ENCODE results near the gene RAB34. TPM values are rescaled to one million over a fixed set of nuclear protein-coding genes. Genes with fewer than 3 reads are reported as not detected.
A peak's percentile ranks its signal among the peaks of the same experiment; 100 is the strongest.

The RAB34 gene
- total RNA-seq, 1 donor from 2014 or later: 128 TPM

GRCh38 chr17:28741358-28742349 is 24.0 kb upstream of the RAB34 start:
- Mint-ChIP-seq H3K9me3 (ENCODE audit: low read depth) (no peaks in the 10 kb centered on the region), H3K36me3 (ENCODE audit: low read depth) (no peaks in the 10 kb centered on the region), H3K4me1 (ENCODE audit: low read depth) (peaks cover 21% of the 10 kb centered on the region), H3K27me3 (ENCODE audit: low read depth) (no peaks in the 10 kb centered on the region), H3K4me3 (ENCODE audit: unreplicated experiment) (no peak overlapping the region), H3K27ac (ENCODE audit: unreplicated experiment) (no peak overlapping the region)
- no peak for TF ChIP-seq CTCF (IDR thresholded peaks at IDR 0.05)
- peak; percentile 77 for DNase-seq (ENCODE audit: low spot score)

- Mint-ChIP-seq H3K27ac (ENCODE audit: unreplicated experiment) (no peak overlapping the region), H3K4me3 (ENCODE audit: unreplicated experiment) (no peak overlapping the region), H3K4me1 (ENCODE audit: low read depth) (peaks cover 11% of the 10 kb centered on the region), H3K9me3 (ENCODE audit: low read depth) (no peaks in the 10 kb centered on the region), H3K27me3 (ENCODE audit: low read depth) (no peaks in the 10 kb centered on the region), H3K36me3 (ENCODE audit: low read depth) (no peaks in the 10 kb centered on the region)
- peak; percentile 82 for DNase-seq (ENCODE audit: low spot score)
- no peak for TF ChIP-seq CTCF (IDR thresholded peaks at IDR 0.05)
Measured at GRCh38 chr17:28740406-28741357, 23.0 kb upstream of the RAB34 start.

GRCh38 chr17:28738680-28739384 is 21.2 kb upstream of the RAB34 start:
- H3K36me3 Mint-ChIP-seq (ENCODE audit: low read depth): no peaks in the 10 kb centered on the region
- no peak overlapping the region for H3K4me3 Mint-ChIP-seq (ENCODE audit: unreplicated experiment)
- TF ChIP-seq CTCF (IDR thresholded peaks at IDR 0.05): no peak
- no peak overlapping the region for H3K27ac Mint-ChIP-seq (ENCODE audit: unreplicated experiment)
- no peaks in the 10 kb centered on the region for H3K9me3 Mint-ChIP-seq (ENCODE audit: low read depth)
- H3K4me1 Mint-ChIP-seq (ENCODE audit: low read depth): peaks cover 6% of the 10 kb centered on the region
- DNase-seq (ENCODE audit: low spot score): peak; percentile 77
- no peaks in the 10 kb centered on the region for H3K27me3 Mint-ChIP-seq (ENCODE audit: low read depth)

- no peaks in the 10 kb centered on the region for H3K36me3 Mint-ChIP-seq (ENCODE audit: low read depth)
- no peaks in the 10 kb centered on the region for H3K9me3 Mint-ChIP-seq (ENCODE audit: low read depth)
- peak; percentile 88 for DNase-seq (ENCODE audit: low spot score)
- no peak overlapping the region for H3K27ac Mint-ChIP-seq (ENCODE audit: unreplicated experiment)
- H3K4me1 Mint-ChIP-seq (ENCODE audit: low read depth): peaks cover 4% of the 10 kb centered on the region
- no peak for TF ChIP-seq CTCF (IDR thresholded peaks at IDR 0.05)
- no peaks in the 10 kb centered on the region for H3K27me3 Mint-ChIP-seq (ENCODE audit: low read depth)
- H3K4me3 Mint-ChIP-seq (ENCODE audit: unreplicated experiment): no peak overlapping the region
Measured at GRCh38 chr17:28737770-28738679, 20.4 kb upstream of the RAB34 start.

Data from chondrocyte (in vitro differentiated cells).